Activated CD8-positive, alpha-beta T cell treated with anti-CD3 and anti-CD28 coated beads for 36 hours (primary cell): ENCODE data around the gene TOPBP1. TPM values are rescaled to one million over a fixed set of nuclear protein-coding genes. Genes with fewer than 3 reads are reported as not detected.

Source experiments
- ATAC-seq: fragments of 200-7000 bp; cut with Tn5 transposase; one replicate; pipeline ENCODE4 v1.10.0; 2021; ENCODE audit warnings: mild to moderate bottlenecking, moderate library complexity
- CTCF ChIA-PET: fragments of 350-600 bp; sonication (Branson Sonifier 250); formaldehyde crosslinking; loops from one replicate; lab custom pipeline; 2021; ENCODE audit warnings: antibody characterized with exemption; lab: Charles Lee
- POLR2A ChIA-PET: fragments of 350-600 bp; sonication (Branson Sonifier 250); formaldehyde crosslinking; loops from one replicate; lab custom pipeline; 2021; ENCODE audit warnings: antibody characterized with exemption; lab: Charles Lee
- DNase-seq: peaks from one replicate; pipeline ENCODE4 v3.0.0-alpha.2; 2020
- H3K27ac Mint-ChIP-seq: one replicate; pipeline ENCODE4 v1.8.0; 2021; ENCODE audit warnings: mild to moderate bottlenecking, mixed read lengths
- H3K27me3 Mint-ChIP-seq: one replicate; pipeline ENCODE4 v1.8.0; 2021; ENCODE audit warnings: mixed read lengths
- H3K36me3 Mint-ChIP-seq: one replicate; pipeline ENCODE4 v1.8.0; 2021; ENCODE audit warnings: low read depth, mixed read lengths
- H3K4me1 Mint-ChIP-seq: one replicate; pipeline ENCODE4 v1.8.0; 2021; ENCODE audit warnings: low read depth, mixed read lengths
- H3K4me3 Mint-ChIP-seq: one replicate; pipeline ENCODE4 v1.8.0; 2021; ENCODE audit warnings: mild to moderate bottlenecking, moderate library complexity, mixed read lengths
- H3K9me3 Mint-ChIP-seq: one replicate; pipeline ENCODE4 v1.8.0; 2021; ENCODE audit warnings: mixed read lengths
- intact Hi-C: fragments of 100-400 bp; cut with micrococcal nuclease; formaldehyde crosslinking; loops from one replicate; pipeline ENCODE4 v1.10.0; 2022
- total RNA-seq, 2 experiments: library from RNA; stranded (reverse); gene quantifications; one replicate each; pipeline ENCODE4 v1.2.3, GENCODE V29; 2021
- TF ChIP-seq, protein P1 (sequence below): fragments of 200-600 bp; IDR thresholded peaks from one replicate; pipeline ENCODE4 v1.8.0; 2022; ENCODE audit warnings: antibody characterized with exemption, mild to moderate bottlenecking

TOPBP1 gene
- total RNA-seq, 2 experiments from 2014 or later: 80.1 to 83.5 TPM

GRCh38 chr3:133649486-133650068 lies 12.2 kb downstream of the TOPBP1 start:
- H3K27me3 Mint-ChIP-seq: no peaks in the 10 kb centered on the region
- H3K9me3 Mint-ChIP-seq: no peaks in the 10 kb centered on the region
- peaks cover 4% of the 10 kb centered on the region for H3K4me1 Mint-ChIP-seq
- TF ChIP-seq, protein P1, sequence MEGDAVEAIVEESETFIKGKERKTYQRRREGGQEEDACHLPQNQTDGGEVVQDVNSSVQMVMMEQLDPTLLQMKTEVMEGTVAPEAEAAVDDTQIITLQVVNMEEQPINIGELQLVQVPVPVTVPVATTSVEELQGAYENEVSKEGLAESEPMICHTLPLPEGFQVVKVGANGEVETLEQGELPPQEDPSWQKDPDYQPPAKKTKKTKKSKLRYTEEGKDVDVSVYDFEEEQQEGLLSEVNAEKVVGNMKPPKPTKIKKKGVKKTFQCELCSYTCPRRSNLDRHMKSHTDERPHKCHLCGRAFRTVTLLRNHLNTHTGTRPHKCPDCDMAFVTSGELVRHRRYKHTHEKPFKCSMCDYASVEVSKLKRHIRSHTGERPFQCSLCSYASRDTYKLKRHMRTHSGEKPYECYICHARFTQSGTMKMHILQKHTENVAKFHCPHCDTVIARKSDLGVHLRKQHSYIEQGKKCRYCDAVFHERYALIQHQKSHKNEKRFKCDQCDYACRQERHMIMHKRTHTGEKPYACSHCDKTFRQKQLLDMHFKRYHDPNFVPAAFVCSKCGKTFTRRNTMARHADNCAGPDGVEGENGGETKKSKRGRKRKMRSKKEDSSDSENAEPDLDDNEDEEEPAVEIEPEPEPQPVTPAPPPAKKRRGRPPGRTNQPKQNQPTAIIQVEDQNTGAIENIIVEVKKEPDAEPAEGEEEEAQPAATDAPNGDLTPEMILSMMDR: no peak
- CTCF ChIA-PET: interaction anchor here (0.6 to 1.2 kb wide), 6 partner anchors 15 to 161 kb away, joined by 3 to 5 read pairs (median 3); no protein-coding TSS in a partner anchor
- no peak overlapping the region for H3K4me3 Mint-ChIP-seq
- ATAC-seq (no peak), DNase-seq (no peak)
- intact Hi-C loops: no loop called here
- POLR2A ChIA-PET: interaction anchor here (0.9 to 1.1 kb wide), 4 partner anchors 8 to 54 kb away, joined by 3 to 4 read pairs (median 3); no protein-coding TSS in a partner anchor
- H3K27ac Mint-ChIP-seq: no peak overlapping the region
- peaks cover 51% of the 10 kb centered on the region for H3K36me3 Mint-ChIP-seq

GRCh38 chr3:133644768-133645167 lies 17.0 kb downstream of the TOPBP1 start:
- peaks cover 4% of the 10 kb centered on the region for H3K4me1 Mint-ChIP-seq
- no peak overlapping the region for H3K4me3 Mint-ChIP-seq
- no peak for DNase-seq
- H3K27ac Mint-ChIP-seq: no peak overlapping the region
- intact Hi-C loops: no loop called here
- no peaks in the 10 kb centered on the region for H3K9me3 Mint-ChIP-seq
- POLR2A ChIA-PET: interaction anchor here (1.7 kb wide), 1 partner anchor 17 kb away, joined by 7 read pairs; the partner anchor contains the start of gene TOPBP1
- no peaks in the 10 kb centered on the region for H3K27me3 Mint-ChIP-seq
- H3K36me3 Mint-ChIP-seq: peaks cover 67% of the 10 kb centered on the region
- CTCF ChIA-PET: no interaction called here
- TF ChIP-seq, protein P1: no peak
- ATAC-seq: no peak

- Mint-ChIP-seq H3K27ac (no peak overlapping the region), H3K4me3 (no peak overlapping the region), H3K36me3 (peaks cover 71% of the 10 kb centered on the region), H3K4me1 (no peaks in the 10 kb centered on the region), H3K27me3 (no peaks in the 10 kb centered on the region), H3K9me3 (no peaks in the 10 kb centered on the region)
- ATAC-seq (no peak), DNase-seq (no peak)
- TF ChIP-seq, protein P1: no peak
- ChIA-PET POLR2A (interaction anchor here (0.7 kb wide), 1 partner anchor 202 kb away, joined by 8 read pairs; no protein-coding TSS in a partner anchor), CTCF (no interaction called here)
- intact Hi-C loops: no loop called here
Measured at GRCh38 chr3:133643611-133644010, 18.1 kb downstream of the TOPBP1 start.

DNA sequence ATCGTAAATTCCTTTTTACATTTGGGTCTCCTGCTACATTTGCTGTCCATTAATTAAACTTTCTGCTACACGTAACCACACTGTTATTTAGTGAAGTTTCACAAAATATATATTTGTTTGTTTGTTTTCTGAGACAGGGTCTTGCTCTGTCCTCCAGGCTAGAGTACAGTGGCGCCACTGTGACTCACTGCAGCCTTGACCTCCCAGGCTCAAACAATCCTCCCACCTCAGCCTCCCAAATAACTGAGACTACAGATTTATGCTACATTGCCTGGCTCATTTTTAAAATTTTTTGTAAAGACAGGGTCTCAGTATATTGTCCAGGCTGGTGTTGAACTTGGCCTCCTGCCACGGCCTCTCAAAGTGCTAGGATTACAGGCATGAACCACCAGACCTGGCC lies 20.5 kb downstream of the TOPBP1 start:
- ChIA-PET POLR2A (interaction anchor here (0.7 to 0.9 kb wide), 2 partner anchors 9 kb away, joined by 3 read pairs; no protein-coding TSS in a partner anchor), CTCF (interaction anchor here (0.9 kb wide), 1 partner anchor 24 kb away, joined by 3 read pairs; no protein-coding TSS in a partner anchor)
- Mint-ChIP-seq H3K27me3 (no peaks in the 10 kb centered on the region), H3K4me3 (no peak overlapping the region), H3K4me1 (peaks cover 3% of the 10 kb centered on the region), H3K36me3 (peaks cover 69% of the 10 kb centered on the region), H3K27ac (no peak overlapping the region), H3K9me3 (no peaks in the 10 kb centered on the region)
- TF ChIP-seq, protein P1: no peak
- ATAC-seq (no peak), DNase-seq (no peak)
- intact Hi-C loops: no loop called here

GRCh38 chr3:133633439-133633838 lies 28.3 kb downstream of the TOPBP1 start:
- Mint-ChIP-seq H3K4me3 (no peak overlapping the region), H3K27me3 (no peaks in the 10 kb centered on the region), H3K27ac (no peak overlapping the region), H3K9me3 (no peaks in the 10 kb centered on the region), H3K36me3 (peaks cover 64% of the 10 kb centered on the region), H3K4me1 (peaks cover 3% of the 10 kb centered on the region)
- intact Hi-C loops: no loop called here
- ATAC-seq (no peak), DNase-seq (no peak)
- TF ChIP-seq, protein P1: no peak
- ChIA-PET CTCF (no interaction called here), POLR2A (no interaction called here)
